GM23248 (cell line): ENCODE results near the gene SH3PXD2A.

Source experiments
- EZH2 ChIP-seq: fragments of 200-600 bp; sonication (generic); IDR thresholded peaks from 2 replicates; pipeline ENCODE4 v1.6.1; 2018; ENCODE audit warnings: antibody characterized with exemption, mild to moderate bottlenecking; ENCODE audit not compliant: insufficient read depth, poor library complexity, severe bottlenecking
- EZH2phosphoT487 ChIP-seq: fragments of 200-600 bp; sonication (generic); IDR thresholded peaks from 2 replicates; pipeline ENCODE4 v1.6.1; 2018; ENCODE audit warnings: antibody characterized with exemption, moderate library complexity, mild to moderate bottlenecking, low read depth; ENCODE audit not compliant: insufficient read depth

DNA sequence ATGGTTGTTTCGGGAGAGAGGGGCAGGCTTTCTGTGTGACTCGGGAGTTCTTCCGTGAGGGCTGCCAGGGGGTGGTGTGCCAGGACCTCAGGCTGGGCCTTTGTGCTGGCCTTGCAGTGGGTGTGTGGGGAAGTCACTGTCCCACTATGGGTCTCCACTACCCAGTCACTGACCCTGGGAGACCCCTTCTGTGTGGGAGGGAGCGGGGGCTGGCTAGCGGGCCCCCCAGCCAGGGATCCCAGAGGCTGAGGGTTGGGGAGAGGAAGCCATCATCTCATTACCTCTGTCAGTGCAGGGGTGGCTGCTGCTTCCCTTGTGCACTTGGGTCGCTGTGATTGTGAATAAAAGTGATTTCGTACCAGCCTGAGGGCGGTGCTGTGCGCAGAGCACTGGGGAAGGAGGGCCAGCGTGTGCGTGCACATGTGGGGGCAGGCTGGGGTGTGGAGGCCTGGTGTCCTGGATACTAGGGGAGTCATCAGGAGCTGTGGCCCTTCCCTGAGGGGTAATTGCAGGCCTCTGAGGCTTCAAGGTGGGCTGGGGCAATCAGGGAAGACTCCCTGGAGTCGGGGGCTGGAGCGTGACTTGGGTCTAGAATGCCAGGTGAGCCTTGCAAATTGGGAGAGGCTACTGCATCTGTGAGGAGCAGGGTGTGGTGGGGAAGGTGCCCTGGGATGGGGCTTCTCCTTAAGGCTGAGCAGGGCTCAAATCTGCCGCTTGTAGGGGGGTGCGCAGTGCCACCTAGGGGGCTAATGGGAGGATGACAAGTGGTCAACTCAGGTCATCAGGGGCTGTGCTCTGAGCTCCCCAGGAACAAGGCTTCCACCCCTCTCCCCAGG is 263.0 kb downstream of the SH3PXD2A start:
- TF ChIP-seq EZH2 (no peak), EZH2phosphoT487 (no peak)
